GM12801 (cell line): ENCODE measurements around the gene TKT.

Source experiments
- CTCF ChIP-seq: IDR thresholded peaks from one replicate; pipeline ENCODE4 v1.5.1; 2011; ENCODE audit warnings: control low read depth; ENCODE audit not compliant: insufficient read length; ENCODE audit errors: extremely low read depth

Gene TKT

GRCh38 chr3:53196575-53197407 is 59.0 kb downstream of the TKT start:
- TF ChIP-seq CTCF, result no peak

- TF ChIP-seq CTCF, result peak; percentile 32
Observed at GRCh38 chr3:53195602-53196574, 59.9 kb downstream of the TKT start.

- no peak for TF ChIP-seq CTCF
Observed at GRCh38 chr3:53195066-53195450, 60.8 kb downstream of the TKT start.

- no peak for TF ChIP-seq CTCF
Observed at GRCh38 chr3:53194210-53195065, 61.4 kb downstream of the TKT start.

DNA sequence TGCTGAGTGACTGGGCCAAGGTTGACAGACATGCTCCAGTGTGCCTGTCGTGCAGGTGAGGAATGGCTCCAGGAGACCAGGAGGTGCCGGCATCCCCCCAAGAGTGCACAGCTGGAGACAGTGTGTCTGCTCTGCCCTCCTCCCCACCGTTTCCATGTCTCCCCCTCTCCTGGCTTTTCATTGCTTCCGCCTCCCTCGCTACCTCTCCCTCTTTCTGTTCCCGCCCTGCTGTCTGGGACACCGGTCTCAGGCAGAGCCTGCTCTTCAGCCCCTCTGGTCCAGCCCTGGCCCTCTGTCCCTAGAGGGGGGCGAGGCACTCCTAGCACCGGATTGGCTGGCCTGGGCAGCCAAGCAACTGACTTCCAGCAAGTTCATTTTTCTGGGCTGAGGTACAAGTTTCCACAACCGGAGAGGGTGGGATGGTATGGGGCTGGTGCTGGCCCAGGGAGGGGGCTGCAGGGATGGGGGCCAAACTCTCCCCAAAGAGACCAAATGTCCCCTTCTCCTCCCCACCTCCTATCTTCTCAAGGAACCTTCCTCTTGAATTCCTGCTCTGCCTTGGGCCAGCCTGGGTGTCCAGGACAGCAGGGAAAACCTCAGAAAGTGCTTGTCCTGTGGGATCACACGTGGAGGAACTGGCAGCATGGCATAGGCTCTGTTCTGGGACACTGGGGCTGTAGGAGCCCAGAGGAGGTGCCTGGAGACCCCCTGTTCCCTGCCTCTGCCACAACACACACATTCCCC is 62.2 kb downstream of the TKT start:
- no peak for TF ChIP-seq CTCF

DNA sequence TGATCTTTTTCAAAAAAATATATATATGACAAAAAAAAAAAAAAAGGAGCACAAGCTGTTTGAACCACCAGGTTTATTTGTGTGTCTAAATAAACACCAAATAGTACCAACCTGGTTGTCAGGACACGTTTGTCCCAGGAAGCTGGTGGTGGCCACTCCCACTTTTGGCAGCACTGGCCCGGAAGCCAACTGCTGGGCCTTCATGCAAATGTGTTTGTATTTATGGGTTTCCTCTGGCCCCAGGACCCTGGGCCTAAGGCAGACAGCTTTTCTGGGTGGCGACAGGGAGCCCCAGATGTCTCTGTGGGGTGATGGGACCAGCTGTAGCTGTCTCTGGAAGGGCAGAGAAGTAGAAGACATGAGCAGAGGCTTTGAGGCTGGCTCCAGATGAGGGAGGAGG is 63.2 kb downstream of the TKT start:
- no peak for TF ChIP-seq CTCF
